SK-N-SH treated with all-trans-retinoic acid at 6 μM for 48 hours (cell line): ENCODE measurements around the gene FBXO8.

ENCODE experiments used
- ATAC-seq: fragments of 200-7000 bp; cut with Tn5 transposase; 3 replicates; pipeline ENCODE4 v1.9.1; 2020; ENCODE audit warnings: mild to moderate bottlenecking, moderate library complexity
- ARNTL ChIP-seq: fragments of 450-650 bp; formaldehyde crosslinking; IDR thresholded peaks from 2 replicates; pipeline ENCODE4 v1.5.0; 2020; ENCODE audit warnings: low read depth, mild to moderate bottlenecking, moderate library complexity, borderline replicate concordance
- BACH2 ChIP-seq: fragments of 250-450 bp; sonication (Bioruptor Pico); IDR thresholded peaks from 2 replicates; pipeline ENCODE4 v1.9.0; 2021; ENCODE audit warnings: mild to moderate bottlenecking, borderline replicate concordance
- GLIS3 ChIP-seq: fragments of 250-450 bp; sonication (Bioruptor Pico); IDR thresholded peaks from 2 replicates; pipeline ENCODE4 v1.5.0; 2020; ENCODE audit warnings: mild to moderate bottlenecking, moderate library complexity
- ISL1 ChIP-seq: fragments of 250-450 bp; sonication (Bioruptor Pico); IDR thresholded peaks from 2 replicates; pipeline ENCODE4 v2.1.2; 2022; ENCODE audit warnings: mild to moderate bottlenecking, moderate library complexity
- OSR1 ChIP-seq: fragments of 250-450 bp; sonication (Bioruptor Pico); IDR thresholded peaks from 2 replicates; pipeline ENCODE4 v1.8.0; 2022; ENCODE audit warnings: moderate library complexity, mild to moderate bottlenecking, inconsistent platforms
- PPARA ChIP-seq: fragments of 250-450 bp; sonication (Bioruptor Pico); IDR thresholded peaks from 2 replicates; pipeline ENCODE4 v1.5.0; 2020; ENCODE audit warnings: mild to moderate bottlenecking, borderline replicate concordance
- RARB ChIP-seq: fragments of 250-450 bp; sonication (Bioruptor Pico); IDR thresholded peaks from 2 replicates; pipeline ENCODE4 v1.8.0; 2021; ENCODE audit warnings: mild to moderate bottlenecking, moderate library complexity
- TCF4 ChIP-seq: fragments of 250-450 bp; sonication (Bioruptor Pico); IDR thresholded peaks from 2 replicates; pipeline ENCODE4 v1.8.0; 2021; ENCODE audit warnings: mild to moderate bottlenecking, moderate library complexity, borderline replicate concordance
- ZC3H10 ChIP-seq: fragments of 250-450 bp; sonication (Bioruptor Pico); IDR thresholded peaks from 2 replicates; pipeline ENCODE4 v1.5.1; 2021; ENCODE audit warnings: mild to moderate bottlenecking, moderate library complexity
- ZFP3 ChIP-seq: fragments of 250-450 bp; sonication (Bioruptor Pico); IDR thresholded peaks from 2 replicates; pipeline ENCODE4 v1.5.0; 2020; ENCODE audit warnings: mild to moderate bottlenecking, moderate library complexity
- ZFP30 ChIP-seq: fragments of 450-650 bp; formaldehyde crosslinking; IDR thresholded peaks from 2 replicates; pipeline ENCODE4 v1.5.0; 2022; ENCODE audit warnings: mild to moderate bottlenecking, moderate library complexity
- ZNF565 ChIP-seq: fragments of 450-650 bp; formaldehyde crosslinking; conservative IDR thresholded peaks from 2 replicates; pipeline ENCODE4 v1.5.0; 2020; ENCODE audit warnings: low read depth, mild to moderate bottlenecking, moderate library complexity
- ZNF70 ChIP-seq: fragments of 450-650 bp; formaldehyde crosslinking; IDR thresholded peaks from 2 replicates; pipeline ENCODE4 v1.5.0; 2020; ENCODE audit warnings: mild to moderate bottlenecking, moderate library complexity
- TF ChIP-seq, protein P1 (sequence below): fragments of 250-450 bp; sonication (Bioruptor Pico); IDR thresholded peaks from 2 replicates; pipeline ENCODE4 v1.5.1; 2020; ENCODE audit warnings: low read depth, mild to moderate bottlenecking, moderate library complexity
- TF ChIP-seq, protein P2 (sequence below): fragments of 250-450 bp; sonication (Bioruptor Pico); IDR thresholded peaks from 2 replicates; pipeline ENCODE4 v1.5.0; 2020; ENCODE audit warnings: mild to moderate bottlenecking, moderate library complexity
- TF ChIP-seq, protein P3 (sequence below): fragments of 250-450 bp; sonication (Bioruptor Pico); IDR thresholded peaks from 2 replicates; pipeline ENCODE4 v1.8.0; 2021; ENCODE audit warnings: low read depth, mild to moderate bottlenecking, moderate library complexity, borderline replicate concordance
- TF ChIP-seq, protein P4 (sequence below): fragments of 250-450 bp; sonication (Bioruptor Pico); IDR thresholded peaks from 2 replicates; pipeline ENCODE4 v1.5.1; 2021; ENCODE audit warnings: mild to moderate bottlenecking, moderate library complexity
- TF ChIP-seq, protein P5 (sequence below): fragments of 250-450 bp; sonication (Bioruptor Pico); IDR thresholded peaks from 2 replicates; pipeline ENCODE4 v1.8.0; 2020; ENCODE audit warnings: mild to moderate bottlenecking, moderate library complexity, borderline replicate concordance

FBXO8 gene

DNA sequence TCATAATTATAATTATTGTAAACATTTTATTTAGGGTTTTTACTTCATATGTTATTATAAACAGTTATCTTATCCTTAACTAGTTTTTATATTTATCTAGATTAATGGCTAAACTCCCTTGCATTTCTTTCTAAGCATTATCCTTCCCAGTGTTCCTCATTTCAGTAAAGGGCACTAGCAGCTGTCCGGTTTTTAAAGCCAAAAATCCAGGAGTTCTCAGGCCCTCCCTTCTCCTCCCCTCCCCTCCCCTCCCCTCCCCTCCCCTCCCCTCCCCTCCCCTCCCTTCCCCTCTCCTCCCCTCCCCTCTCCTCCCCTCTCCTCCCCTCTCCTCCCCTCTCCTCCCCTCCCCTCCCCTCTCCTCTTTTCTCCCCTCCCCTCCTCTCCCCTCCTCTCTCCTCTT is 58.9 kb downstream of the FBXO8 start:
- no peak for ATAC-seq
- TF ChIP-seq, protein P1, sequence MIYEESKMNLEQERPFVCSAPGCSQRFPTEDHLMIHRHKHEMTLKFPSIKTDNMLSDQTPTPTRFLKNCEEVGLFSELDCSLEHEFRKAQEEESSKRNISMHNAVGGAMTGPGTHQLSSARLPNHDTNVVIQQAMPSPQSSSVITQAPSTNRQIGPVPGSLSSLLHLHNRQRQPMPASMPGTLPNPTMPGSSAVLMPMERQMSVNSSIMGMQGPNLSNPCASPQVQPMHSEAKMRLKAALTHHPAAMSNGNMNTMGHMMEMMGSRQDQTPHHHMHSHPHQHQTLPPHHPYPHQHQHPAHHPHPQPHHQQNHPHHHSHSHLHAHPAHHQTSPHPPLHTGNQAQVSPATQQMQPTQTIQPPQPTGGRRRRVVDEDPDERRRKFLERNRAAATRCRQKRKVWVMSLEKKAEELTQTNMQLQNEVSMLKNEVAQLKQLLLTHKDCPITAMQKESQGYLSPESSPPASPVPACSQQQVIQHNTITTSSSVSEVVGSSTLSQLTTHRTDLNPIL (CRISPR knock-in tag) = no peak
- TF ChIP-seq TCF4 (CRISPR knock-in tag) (no peak), GLIS3 (CRISPR knock-in tag) (no peak), ZFP3 (no peak), BACH2 (CRISPR knock-in tag) (no peak), ZC3H10 (CRISPR knock-in tag) (no peak), RARB (CRISPR knock-in tag) (no peak)
- TF ChIP-seq, protein P2, sequence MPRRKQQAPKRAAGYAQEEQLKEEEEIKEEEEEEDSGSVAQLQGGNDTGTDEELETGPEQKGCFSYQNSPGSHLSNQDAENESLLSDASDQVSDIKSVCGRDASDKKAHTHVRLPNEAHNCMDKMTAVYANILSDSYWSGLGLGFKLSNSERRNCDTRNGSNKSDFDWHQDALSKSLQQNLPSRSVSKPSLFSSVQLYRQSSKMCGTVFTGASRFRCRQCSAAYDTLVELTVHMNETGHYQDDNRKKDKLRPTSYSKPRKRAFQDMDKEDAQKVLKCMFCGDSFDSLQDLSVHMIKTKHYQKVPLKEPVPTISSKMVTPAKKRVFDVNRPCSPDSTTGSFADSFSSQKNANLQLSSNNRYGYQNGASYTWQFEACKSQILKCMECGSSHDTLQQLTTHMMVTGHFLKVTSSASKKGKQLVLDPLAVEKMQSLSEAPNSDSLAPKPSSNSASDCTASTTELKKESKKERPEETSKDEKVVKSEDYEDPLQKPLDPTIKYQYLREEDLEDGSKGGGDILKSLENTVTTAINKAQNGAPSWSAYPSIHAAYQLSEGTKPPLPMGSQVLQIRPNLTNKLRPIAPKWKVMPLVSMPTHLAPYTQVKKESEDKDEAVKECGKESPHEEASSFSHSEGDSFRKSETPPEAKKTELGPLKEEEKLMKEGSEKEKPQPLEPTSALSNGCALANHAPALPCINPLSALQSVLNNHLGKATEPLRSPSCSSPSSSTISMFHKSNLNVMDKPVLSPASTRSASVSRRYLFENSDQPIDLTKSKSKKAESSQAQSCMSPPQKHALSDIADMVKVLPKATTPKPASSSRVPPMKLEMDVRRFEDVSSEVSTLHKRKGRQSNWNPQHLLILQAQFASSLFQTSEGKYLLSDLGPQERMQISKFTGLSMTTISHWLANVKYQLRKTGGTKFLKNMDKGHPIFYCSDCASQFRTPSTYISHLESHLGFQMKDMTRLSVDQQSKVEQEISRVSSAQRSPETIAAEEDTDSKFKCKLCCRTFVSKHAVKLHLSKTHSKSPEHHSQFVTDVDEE (CRISPR knock-in tag) = no peak
- TF ChIP-seq, protein P3, sequence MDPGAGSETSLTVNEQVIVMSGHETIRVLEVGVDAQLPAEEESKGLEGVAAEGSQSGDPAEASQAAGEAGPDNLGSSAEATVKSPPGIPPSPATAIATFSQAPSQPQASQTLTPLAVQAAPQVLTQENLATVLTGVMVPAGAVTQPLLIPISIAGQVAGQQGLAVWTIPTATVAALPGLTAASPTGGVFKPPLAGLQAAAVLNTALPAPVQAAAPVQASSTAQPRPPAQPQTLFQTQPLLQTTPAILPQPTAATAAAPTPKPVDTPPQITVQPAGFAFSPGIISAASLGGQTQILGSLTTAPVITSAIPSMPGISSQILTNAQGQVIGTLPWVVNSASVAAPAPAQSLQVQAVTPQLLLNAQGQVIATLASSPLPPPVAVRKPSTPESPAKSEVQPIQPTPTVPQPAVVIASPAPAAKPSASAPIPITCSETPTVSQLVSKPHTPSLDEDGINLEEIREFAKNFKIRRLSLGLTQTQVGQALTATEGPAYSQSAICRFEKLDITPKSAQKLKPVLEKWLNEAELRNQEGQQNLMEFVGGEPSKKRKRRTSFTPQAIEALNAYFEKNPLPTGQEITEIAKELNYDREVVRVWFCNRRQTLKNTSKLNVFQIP = no peak
- TF ChIP-seq, all 23 proteins: peak for 0

DNA sequence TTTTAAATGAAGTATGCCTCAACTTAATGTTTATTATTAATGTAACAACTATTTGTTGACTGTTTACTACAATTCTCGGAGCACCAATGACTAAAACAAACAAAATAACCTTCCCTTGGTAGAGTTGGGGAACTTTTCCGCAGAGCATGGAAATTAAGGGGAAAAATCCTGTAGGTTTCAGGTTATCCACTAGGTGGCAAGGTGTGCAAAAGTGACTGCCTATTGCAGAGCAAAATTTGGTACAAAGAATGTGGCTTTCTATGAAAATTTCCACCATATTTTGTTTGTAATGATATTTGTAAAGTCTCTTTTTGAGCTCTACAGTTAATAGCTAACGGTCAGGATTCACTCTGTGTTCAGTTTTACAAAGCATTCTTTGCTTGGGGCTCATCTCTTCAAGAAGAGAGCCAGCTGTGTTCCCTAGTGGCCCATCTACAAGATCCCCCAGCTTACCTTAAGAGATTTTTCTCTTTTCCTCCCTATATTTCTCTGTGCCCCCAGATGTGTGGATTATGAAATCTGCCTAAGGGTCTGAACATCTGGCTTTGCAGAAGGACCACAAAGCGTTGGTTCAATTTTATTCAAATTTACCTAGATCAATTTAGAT is 61.1 kb downstream of the FBXO8 start:
- TF ChIP-seq, protein P4, sequence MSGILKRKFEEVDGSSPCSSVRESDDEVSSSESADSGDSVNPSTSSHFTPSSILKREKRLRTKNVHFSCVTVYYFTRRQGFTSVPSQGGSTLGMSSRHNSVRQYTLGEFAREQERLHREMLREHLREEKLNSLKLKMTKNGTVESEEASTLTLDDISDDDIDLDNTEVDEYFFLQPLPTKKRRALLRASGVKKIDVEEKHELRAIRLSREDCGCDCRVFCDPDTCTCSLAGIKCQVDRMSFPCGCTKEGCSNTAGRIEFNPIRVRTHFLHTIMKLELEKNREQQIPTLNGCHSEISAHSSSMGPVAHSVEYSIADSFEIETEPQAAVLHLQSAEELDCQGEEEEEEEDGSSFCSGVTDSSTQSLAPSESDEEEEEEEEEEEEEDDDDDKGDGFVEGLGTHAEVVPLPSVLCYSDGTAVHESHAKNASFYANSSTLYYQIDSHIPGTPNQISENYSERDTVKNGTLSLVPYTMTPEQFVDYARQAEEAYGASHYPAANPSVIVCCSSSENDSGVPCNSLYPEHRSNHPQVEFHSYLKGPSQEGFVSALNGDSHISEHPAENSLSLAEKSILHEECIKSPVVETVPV (CRISPR knock-in tag) = no peak
- TF ChIP-seq, protein P2 (CRISPR knock-in tag) = no peak
- TF ChIP-seq PPARA (CRISPR knock-in tag) (no peak), OSR1 (CRISPR knock-in tag) (no peak), ISL1 (no peak), ZC3H10 (CRISPR knock-in tag) (no peak), TCF4 (CRISPR knock-in tag) (no peak), ARNTL (CRISPR knock-in tag) (no peak), ZNF70 (CRISPR knock-in tag) (no peak), ZNF565 (CRISPR knock-in tag) (no peak), ZFP30 (no peak)
- TF ChIP-seq, protein P1 (CRISPR knock-in tag) = no peak
- TF ChIP-seq, protein P5, sequence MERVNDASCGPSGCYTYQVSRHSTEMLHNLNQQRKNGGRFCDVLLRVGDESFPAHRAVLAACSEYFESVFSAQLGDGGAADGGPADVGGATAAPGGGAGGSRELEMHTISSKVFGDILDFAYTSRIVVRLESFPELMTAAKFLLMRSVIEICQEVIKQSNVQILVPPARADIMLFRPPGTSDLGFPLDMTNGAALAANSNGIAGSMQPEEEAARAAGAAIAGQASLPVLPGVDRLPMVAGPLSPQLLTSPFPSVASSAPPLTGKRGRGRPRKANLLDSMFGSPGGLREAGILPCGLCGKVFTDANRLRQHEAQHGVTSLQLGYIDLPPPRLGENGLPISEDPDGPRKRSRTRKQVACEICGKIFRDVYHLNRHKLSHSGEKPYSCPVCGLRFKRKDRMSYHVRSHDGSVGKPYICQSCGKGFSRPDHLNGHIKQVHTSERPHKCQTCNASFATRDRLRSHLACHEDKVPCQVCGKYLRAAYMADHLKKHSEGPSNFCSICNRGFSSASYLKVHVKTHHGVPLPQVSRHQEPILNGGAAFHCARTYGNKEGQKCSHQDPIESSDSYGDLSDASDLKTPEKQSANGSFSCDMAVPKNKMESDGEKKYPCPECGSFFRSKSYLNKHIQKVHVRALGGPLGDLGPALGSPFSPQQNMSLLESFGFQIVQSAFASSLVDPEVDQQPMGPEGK = no peak
- no peak for ATAC-seq
